ENCODE measurements around the gene EIF4E3.

Gene EIF4E3

DNA sequence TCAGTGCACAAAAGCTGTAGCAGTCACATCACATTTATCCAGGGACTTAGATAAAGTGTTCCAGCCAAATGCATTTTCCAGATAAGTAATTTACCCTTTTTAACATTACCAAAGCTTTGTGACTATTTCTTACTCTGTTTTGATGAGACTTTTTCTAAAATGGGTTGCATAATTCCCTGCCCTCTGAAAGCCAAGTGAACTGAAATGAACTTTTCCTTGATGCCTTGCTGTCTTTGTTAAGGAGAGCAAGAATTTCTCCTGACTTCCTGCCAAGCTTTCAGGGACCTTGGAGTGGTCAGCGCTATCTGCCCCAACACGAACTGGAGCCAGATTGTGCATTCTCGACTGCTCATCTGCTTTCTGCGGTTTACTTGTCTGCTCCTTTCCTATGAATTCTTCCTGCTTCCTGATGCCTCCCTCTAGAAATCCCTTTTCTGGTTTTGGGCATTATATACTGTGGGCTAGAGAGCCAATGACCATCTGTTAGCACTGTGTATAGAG is 34.8 kb downstream of the EIF4E3 start:
- DNase-seq (ENCODE audit: low read depth, low spot score): no peak

DNA sequence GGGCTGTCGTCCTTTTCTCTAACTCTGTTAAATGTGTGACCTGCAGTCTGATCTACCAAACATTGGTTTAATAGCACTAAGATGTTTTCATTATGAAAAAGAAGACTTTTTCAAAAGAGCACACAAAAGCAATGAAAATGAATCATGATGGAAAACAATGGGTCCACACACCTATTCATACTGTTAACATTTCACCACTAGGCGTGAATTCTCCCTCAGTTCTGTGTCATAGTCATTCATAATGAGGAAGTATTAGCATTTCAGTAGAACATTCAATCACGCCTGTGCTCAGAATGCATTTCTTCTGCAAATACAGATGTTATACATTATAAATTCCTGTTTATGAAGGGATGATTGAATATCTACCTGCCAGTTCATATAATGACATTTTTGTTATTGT is 35.9 kb downstream of the EIF4E3 start:
- no peak for DNase-seq (ENCODE audit: low read depth, low spot score)

DNA sequence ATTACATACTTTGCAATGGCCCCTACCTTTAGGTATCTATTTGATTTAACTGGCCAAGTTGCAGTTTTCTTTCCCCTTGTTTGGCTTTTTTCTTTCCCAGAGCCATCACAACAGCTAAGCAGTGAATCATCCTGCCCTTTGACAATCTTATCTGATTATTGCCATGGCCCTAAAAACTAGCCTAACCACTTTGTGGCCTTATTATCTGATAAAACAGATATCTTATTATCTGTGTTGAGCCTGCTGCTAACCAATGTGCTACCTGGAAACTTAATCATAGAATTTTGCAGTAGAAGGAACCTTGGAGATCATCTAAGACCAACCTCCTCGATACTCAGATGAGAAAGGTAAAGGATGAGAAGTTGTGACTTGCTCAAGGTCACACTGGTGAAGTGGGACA is 37.1 kb downstream of the EIF4E3 start:
- no peak for DNase-seq (ENCODE audit: low read depth, low spot score)

DNA sequence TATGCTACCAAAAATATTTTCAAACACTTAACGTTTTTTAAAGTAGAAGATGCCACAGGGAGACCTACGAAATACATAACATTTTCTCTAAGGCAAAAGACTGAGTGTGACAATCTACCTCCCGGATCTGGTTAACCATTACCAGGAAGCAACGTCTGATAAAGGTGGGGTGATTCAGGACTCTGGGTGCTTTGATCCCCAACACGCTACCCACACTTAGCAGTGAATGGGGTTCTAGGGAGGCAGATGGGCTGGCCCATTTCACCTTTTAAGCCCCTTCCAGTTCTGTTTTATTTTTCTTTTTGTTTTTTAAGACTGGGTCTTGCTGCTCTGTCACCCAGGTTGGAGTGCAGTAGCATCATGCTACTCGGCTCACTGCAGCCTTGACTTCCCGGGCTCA is 39.5 kb downstream of the EIF4E3 start:
- DNase-seq (ENCODE audit: low read depth, low spot score): no peak

DNA sequence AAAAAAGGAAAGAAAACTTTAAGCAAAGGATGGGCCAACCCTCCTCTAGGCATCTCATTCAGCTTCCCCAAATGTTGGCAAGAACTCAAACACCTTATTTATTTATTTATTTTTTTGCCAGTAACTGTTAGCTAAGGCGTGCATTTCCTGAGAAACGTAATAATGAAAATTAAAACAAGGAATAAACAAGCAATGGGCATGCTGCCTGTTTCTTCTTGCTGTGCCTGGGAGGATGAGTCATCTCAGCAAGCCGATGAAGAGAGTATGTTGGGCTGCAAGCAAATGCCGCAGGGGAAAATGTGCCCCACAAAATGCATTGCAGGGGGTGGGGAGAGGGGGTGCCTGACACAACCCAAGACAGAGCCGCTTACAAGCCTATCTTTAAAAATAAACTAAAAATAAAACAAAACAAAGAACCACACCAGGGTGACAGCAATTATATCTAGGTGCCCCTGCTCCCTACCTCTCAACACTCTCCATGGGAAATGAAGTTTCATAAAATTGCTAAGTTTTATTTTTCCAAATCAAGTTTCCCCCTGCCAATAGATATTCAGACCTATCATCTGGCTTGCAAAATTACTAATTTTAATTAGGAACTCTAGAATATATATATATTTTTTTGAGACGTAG is 40.3 kb downstream of the EIF4E3 start:
- peak; percentile 50 for DNase-seq (ENCODE audit: low read depth, low spot score)

DNA sequence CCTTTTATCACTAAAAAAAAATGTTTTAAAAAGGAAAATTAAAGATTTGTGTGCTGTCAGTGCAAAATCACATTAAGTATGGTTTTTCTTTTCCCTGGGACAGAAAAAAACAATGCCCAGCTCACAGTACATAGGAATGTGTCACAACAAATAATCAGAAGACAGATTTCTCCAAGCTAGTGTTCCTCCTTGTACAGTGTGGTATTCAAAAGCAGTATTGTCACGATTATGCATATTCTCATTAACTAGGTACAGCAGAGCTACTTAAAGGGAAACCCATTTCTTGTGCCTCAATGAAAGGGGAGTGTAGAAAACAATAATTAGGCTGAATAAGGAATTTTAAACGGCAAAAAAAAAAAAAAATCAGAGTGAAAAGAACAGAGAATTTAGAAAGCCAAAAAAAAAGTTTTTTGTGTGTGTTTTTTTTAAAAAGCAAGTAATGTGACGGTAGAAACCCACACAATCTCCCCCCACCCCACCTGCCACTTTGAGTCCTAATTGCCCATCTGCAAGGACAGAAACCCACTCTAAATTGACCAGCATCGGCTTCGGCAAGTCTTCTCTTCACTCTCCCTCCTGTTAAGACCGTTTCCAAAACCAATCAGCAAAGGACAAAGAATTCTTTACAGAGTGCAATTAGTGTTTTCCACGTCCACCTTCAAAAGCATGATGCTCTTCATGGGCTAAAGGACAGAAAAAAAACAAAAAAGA is 41.0 kb downstream of the EIF4E3 start:
- no peak for DNase-seq (ENCODE audit: low read depth, low spot score)

DNA sequence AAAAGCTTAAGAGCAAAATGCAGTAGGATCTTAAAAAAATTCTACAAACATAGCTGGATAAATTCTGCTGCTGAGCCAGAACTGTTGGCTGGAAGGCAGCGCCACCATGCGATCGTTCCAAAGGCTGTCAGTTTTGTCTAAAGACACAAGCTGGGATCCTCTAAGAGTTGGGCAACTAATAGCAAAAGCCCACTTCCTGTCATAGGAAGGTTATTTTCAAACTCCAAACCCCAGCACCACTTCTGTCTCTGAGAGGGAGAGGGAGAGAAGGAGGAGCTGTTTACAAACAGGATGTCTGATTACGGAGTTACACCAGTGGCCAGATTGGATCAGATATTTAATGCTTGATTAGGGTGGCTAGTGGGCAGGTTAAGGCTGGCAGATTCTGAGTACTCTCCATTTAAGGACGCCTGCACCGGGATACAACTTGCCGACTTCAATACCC is 44.0 kb downstream of the EIF4E3 start:
- DNase-seq (ENCODE audit: low read depth, low spot score): no peak

DNA sequence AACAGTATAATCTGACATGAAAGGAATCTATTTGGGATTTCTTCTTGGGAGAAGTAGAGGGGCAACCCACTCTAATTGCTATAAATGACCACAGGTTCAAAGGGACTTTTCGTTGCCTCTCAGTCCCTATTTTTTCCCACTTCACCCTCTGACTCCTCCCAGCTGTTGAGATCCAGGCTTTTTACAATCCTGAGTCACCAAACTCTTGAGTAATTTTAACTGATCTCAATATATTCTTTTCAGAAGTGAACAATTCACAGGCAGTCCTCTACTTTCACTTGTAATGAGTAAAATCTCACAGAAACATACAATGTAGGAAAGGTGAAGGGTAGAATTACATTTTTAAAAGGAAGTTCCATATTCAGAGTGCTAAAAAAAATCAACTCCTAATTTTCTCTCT is 44.6 kb downstream of the EIF4E3 start:
- DNase-seq (ENCODE audit: low read depth, low spot score): no peak

DNA sequence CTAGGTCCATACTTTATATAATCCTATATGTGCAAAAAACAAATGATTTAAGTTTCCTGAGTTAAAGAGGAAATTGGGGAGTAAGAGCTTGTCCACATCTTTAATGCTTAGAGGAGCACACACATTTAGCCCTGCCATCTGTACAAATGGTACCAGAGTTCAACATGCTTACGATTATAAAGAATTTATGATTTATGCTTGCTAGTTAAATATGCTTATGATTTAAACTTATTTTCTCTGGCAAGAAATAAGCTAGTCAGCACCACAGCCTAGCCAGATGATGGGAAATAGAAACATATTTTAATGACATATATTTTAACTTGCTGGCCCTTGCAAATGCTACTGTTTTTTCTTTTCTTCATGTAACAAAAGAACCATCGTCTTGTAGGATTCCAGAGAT is 48.3 kb downstream of the EIF4E3 start:
- DNase-seq (ENCODE audit: low read depth, low spot score): no peak

DNA sequence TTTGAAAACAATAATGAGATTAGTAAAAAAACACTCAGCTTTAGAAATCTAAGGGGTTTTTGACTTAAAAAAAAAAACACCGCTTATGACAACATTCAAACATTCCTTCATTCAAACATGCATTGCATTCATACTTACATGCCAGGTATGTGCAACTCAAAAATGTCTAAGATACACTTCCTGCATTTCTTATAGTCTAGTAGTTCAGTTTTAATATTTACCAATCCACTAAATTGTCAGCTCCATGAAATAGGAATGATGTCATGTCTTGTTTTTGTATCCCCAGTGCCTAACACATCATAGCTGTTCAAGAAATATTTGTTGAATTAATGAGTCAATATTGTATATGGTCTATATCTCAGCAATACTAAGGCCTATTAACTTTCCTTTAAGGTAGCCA is 51.7 kb downstream of the EIF4E3 start:
- no peak for DNase-seq (ENCODE audit: low read depth, low spot score)

DNA sequence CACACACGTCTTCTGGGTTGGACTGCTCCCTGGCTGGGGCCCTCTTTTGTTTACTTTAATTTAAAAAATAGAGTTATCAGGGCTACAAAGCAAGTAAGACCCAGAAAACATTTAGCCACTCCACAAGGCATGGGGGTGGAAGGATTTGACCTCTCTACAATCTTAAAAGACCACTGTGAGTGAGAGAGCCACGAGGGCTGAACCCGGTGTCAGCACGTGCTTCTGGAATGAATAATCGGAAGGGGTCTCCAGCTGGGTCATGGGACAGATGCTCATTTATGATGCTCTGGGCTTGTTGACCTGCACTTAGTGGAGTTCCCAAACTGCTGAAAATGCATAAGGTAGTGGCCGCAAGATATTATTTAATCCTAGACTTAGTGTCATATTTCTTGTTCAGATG is 52.4 kb downstream of the EIF4E3 start:
- DNase-seq (ENCODE audit: low read depth, low spot score): no peak

DNA sequence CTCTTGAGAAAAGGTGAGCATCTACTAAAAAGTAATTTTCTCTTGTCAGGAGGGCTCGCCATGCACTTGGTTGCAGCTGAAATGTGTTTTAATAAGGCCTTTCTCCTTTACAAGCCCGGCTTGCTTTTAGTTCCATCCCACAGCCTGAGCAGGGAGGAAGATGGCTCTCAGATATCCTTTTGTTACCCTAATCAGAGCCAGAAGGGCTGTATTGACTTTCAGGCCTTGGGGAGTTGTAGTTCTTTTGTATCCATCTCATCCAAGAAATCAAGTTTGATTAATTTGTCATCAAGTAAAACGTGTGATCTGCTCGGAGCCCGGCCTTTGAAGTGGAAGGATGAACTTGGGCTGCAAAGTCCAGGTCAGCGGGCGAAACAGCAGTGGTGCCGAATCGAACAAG is 52.9 kb downstream of the EIF4E3 start:
- no peak for DNase-seq (ENCODE audit: low read depth, low spot score)

DNA sequence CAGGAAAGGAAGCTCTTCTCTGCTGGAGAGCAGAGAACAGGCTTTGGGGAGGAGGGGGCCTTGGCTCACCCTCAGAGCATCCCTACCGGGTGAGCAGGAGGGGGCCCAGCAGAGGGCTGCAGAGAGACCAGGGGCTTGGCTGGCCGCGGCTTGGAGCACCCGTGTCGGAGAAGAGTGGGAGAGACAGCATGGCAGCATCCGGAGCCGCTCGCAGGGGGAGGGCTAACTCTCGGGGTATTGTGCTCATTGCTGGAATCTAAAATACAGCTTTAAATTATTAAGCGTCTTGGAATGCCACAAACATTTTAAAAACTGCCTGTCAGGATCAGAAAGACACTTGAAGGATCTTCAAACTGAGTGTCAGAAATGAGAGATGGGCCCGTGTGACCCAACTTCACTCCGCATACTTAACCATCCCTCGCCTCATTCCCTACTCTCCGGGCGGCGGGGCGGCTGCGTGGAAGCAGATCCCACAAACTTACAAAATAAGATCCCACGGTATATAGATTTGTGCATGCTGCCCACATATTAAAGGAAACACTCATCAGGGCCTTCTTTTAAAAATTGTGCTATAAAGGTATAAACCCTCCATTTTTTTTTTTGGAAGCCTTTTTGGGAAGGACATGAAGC is 53.9 kb downstream of the EIF4E3 start:
- DNase-seq (ENCODE audit: low read depth, low spot score): no peak

DNA sequence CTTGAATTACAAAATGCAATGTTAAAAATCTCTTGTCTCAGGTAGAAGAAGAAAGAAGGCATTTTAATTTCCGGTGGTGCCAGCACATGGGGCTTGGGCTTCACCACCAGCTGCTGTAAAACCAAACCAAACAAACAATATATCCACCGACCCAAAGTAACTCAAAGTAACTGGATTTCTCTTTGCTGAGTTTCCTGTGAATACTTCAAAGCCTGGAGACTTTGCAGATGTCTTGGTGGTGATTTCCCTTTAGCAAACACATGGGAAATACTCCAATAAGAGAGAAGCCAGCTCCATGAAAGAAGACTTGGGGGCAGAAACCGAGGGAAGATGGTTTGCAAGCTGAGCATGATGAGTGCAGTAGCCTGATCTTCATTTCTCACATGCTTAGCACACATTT is 62.6 kb downstream of the EIF4E3 start:
- DNase-seq (ENCODE audit: low read depth, low spot score): no peak

DNA sequence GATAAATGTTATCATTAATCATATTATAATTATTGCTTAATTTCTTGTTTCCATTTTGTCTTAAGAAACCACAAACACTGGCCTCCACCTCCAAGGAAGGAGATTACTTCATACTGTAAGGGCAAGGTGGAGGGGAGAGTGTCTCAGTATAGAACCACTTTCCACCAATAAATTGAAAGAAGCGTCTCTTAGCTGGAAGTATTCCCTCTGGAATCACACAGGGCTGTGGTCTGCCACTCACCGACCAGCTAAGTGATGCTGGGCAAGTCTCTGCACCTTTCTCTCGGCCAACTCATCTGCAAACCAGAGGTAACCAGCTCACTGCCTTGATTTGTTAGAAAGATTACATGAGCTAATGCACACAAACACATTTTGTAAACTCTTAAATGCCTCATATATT is 63.1 kb downstream of the EIF4E3 start:
- no peak for DNase-seq (ENCODE audit: low read depth, low spot score)

DNA sequence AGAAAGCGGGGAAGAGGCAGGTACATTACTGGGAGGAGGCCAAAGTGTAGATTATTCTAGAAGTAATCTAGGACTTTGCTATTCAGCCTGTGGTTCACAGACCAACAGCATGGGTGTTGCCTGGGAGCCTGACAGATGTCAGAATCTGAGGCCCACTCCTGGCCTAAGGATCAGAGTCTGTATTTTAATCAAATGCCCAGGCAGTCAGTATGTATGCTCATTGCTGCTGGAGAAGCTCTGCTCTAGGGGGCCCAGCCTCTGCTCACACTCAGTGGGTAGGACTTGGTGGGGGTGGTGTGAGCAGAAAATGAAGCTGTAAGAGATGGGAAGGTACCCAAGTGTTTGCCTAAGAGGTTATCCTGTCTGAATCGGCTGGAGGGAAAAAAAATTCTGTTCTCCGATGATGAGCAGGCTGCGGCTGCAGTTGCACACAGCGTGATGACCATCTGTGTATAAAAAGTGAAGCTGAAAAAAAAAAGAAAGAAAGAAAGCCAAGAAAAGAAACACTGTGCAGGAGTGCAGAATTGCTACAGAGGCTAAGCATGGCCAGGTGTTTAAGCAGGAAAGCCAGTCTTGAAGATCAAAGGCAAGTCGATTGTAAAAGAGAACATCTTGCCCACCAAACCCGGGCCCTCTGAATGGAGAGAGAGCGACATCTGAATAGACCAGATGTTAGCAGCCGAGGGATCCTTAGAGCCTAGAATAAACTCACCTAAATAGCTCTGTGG is 65.2 kb downstream of the EIF4E3 start:
- no peak for DNase-seq (ENCODE audit: low read depth, low spot score)

DNA sequence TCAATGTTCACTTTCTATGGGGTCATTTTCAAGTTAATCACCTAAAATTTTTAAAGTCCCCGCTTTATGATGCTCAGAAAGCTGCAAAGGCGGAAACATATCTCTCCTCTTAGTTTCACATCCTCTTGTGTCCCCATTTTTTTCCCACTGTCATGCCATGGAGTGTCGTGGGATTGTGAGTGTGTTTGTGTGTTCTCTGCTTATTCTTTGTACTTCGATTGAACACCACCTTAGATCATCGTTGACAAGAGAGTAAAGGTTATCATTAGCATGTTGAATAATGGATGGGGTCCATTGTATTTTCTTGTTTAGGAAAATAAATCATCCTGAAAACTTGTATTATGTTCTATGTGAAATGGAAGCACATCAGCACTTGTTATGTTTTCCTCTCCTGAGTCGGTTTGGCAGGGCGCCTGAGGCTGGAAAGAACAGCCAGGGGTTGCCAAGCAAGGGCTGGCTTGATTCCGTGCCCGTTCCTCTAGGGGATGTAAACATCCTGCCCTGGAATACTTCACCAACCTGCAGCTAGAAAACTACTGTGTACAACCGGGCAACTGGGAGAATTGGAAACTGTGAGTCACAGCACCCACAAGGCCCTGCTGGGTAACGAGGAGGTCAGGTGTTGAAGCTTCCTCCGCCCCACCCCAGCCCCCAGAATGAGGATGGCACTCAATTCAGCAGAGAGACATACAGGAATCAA is 67.2 kb downstream of the EIF4E3 start:
- no peak for DNase-seq (ENCODE audit: low read depth, low spot score)

DNA sequence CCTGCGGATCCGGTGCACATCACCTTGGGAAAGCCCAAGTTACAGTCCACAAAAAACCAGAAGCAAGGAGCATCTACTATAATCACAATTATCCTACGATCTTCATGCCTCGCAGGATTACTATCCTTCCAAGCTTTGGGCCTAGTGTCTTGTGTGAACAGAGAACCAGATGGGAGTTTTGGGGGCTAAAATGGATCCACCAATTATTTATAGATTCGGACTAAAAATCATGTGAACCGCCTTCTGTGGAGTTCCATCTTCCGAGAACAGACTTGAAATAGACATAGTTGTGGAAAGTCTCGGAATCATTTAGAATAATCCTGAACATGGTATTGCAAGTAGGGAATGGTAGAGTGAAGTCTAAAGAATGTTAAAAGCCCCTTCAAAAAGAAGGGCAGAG is 70.1 kb downstream of the EIF4E3 start:
- DNase-seq (ENCODE audit: low read depth, low spot score): no peak

DNA sequence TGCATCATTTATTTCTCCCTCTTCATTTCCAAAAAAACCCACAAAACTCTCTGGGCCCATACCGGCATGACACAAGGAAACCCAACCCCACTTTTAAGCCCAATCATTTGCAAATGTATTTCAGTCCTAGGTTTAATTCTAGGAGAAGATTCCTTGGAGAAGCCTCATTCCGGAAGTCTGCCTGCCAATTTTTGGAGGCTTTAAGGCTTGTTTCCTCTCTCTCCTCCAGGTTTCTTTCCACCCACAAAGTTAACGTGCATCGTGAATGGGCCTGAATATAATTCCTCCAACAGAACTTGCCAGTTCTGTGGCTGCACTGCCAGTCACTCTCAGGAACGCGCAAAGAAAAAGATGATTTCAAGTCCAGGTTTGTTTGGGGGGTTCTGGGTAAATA is 71.8 kb downstream of the EIF4E3 start:
- no peak for DNase-seq (ENCODE audit: low read depth, low spot score)

DNA sequence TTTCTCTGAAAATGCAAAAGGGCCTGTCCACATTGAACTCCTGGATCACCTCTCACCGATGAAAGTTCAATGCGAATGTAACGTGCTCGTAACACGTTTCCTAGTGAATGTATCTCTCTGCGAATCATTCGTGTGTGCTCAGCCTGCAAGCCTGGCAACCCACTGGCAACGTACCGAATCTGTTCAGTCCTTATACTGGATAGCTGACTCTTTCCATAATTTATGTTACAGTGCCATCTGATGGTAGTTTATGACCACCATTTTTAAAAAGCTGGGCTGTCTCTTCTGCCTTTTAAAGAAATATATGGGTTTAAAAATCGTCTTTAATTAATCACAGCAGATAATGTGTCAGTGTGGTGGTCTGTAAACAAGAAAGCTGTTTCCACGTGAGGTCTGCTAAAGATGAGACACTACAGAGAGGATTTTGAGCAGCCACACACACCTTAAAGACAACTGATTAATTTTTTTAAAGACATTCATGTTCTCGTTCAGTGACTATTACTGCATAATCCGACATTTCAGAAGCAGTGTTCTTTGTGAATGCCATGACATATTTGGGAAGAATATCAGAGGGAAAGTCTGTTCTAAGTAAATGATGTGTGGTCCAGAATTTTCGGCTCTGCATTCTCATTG is 72.3 kb downstream of the EIF4E3 start:
- no peak for DNase-seq (ENCODE audit: low read depth, low spot score)

DNA sequence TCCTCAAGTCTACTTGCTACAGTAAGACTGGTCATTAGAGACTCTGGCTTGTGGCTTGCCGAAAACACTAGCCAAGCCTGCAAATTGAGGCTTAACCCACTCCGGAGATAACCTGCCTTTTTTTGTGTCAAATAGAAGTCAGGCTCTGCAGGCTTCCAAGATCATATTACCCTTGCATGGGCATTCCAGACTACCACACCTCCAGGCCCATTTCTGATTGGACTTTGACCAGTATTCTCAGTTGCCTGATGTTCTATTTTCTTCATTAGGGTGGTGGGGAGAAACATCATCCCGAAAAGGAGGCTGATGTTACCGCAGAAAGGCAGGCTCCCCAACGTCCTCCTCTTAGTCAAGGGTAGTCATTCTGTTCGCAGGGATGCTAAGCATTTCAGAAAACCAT is 73.6 kb downstream of the EIF4E3 start:
- DNase-seq (ENCODE audit: low read depth, low spot score): no peak
